HG03432 (cell line): Measurements from ENCODE around the gene RTKN.
A peak's percentile ranks its signal among the peaks of the same experiment; 100 is the strongest.
"Not testable (repeated sequence)": the region's sequence is repeated elsewhere in the genome, so short reads cannot be mapped to it uniquely, and the experiment has no call there.

Experiments used
- ATAC-seq: cut with Tn5 transposase; IDR thresholded peaks from one replicate; pipeline ENCODE4 v1.9.1; 2021; ENCODE audit warnings: mild to moderate bottlenecking, moderate library complexity; ENCODE audit not compliant: unreplicated experiment

Gene RTKN

DNA sequence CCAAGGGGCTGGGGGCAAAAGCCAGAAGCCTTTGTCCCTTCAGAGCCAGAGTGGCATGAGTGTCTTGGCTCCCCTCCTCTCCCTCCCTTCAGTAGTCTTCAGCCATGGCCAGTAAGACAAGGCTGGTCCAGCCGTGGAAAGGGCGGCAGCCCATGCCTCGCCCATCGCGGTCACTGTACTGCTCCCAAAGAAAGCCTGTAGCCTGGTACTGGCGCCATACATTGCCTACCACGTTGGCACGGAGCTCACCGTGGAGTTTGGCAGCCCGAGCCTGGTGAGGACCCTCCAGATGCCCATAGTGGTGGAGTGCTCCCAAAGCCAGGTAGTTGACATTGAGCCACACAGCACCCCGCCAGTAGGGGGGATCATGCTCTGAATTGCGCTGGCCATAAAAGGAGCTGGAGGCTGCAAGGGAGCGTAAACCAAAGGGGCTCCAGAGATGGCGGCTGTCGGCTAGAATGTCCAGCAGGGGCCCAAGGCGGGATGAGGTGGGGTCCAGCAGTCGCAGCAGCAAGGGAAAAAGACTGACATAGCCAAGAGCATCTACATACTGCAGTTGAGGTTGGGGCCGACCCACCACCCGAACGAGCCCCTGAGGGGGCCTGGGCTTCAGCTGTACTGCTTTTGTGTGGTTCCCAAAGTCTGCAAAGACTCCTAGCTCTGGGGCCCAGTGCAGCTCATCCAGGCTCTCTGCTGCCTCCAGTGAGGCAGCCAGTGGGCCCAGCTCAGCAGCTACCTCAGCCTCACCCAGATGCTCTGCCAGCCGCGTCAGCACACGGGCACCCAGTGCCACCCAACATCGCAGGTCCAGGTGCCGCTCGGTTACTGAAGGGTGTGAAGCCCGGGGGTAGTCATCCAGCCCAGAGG lies 19.7 kb upstream of the RTKN start:
- no peak for ATAC-seq

DNA sequence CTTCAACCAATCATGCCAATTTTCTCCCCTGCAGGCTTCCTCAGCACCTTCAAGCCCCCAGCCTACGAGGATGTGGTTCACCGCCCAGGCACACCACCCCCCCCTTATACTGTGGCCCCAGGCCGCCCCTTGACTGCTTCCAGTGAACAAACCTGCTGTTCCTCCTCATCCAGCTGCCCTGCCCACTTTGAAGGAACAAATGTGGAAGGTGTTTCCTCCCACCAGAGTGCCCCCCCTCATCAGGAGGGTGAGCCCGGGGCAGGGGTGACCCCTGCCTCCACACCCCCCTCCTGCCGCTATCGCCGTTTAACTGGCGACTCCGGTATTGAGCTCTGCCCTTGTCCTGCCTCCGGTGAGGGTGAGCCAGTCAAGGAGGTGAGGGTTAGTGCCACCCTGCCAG lies 18.4 kb upstream of the RTKN start:
- ATAC-seq = not testable (repeated sequence)

DNA sequence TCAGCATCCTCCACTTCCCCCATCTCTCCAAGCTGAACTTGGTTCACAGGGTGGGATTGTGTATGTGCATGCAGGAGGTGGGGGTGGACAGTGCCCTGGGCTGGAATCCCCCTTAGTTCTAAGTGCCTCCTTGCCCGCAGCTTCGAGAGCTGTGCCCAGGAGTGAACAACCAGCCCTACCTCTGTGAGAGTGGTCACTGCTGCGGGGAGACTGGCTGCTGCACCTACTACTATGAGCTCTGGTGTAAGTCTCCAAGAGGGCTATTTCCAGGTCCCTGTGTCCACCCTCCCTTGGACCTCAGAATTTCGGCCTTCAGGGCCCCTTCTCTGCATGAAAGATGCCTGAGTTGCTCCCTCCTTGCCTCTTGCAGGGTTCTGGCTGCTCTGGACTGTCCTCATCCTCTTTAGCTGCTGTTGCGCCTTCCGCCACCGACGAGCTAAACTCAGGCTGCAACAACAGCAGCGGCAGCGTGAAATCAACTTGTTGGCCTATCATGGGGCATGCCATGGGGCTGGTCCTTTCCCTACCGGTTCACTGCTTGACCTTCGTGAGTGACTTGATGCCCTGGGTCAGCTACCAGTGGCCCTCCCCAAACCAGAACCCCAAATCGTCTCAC lies 17.9 kb upstream of the RTKN start:
- not testable (repeated sequence) for ATAC-seq

DNA sequence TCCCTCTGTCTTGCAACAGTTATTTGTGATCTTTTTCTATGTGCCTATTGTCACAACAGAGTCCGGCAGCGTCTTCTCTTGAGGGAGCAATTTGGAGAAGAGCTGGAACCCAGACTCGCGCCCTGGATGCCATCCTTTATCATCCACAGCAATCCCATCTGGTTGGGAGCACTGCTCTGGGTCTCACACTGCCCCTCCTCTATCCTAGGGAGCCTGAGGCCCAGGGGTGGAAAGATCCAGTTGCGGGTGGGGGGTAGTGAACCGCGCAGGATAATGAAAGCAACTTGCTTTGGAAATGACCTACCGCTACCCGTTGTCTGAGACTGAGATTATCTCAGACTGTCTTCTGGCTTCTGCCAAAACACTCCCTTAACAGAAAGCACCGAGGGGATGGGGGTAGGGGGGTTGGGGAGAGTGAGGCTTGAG lies 17.2 kb upstream of the RTKN start:
- ATAC-seq = no peak

DNA sequence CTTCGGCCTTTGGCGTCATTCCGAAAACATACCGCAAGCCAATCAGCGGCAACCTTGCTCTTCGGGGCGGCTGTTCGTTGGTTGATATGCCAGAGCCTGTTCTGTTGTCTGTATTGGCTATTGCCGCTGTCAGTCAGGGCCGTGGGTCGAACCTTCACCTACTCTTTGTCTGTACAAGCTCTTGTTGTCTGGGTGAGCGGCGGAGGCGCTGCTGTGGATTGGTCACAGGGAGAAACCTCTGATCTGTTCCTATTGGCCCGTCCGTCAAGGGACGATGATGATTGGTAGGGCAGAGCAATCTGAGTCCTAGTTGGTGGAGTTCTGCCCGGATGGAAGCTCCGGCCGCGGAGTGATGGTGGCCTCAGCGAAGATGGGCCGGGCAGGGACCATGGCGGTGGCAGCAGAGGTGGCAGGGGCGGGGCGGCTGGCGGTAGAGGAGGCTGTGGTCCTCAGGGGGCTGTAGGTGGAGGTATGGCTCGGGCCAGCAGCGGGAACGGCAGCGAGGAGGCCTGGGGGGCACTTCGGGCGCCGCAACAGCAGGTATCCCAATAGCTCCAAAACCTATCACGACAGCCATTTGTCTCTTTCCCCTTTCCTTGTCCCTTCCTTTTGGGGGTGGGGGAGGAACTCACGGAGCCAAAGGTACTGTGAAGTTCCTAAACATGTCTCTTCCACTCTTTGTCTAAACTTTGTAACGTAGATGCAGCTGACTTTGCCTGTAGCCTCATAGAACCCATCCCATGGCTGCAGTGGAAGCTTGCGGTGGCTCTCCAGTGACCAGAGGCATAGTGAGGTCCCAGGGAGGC lies 16.6 kb upstream of the RTKN start, which contains the start of gene WBP1:
WBP1 (plus strand) TSS at position 307 of the 806 bp plus-strand sequence; CDS start at position 472, 165 bp downstream.
- ATAC-seq = peak; percentile 82

DNA sequence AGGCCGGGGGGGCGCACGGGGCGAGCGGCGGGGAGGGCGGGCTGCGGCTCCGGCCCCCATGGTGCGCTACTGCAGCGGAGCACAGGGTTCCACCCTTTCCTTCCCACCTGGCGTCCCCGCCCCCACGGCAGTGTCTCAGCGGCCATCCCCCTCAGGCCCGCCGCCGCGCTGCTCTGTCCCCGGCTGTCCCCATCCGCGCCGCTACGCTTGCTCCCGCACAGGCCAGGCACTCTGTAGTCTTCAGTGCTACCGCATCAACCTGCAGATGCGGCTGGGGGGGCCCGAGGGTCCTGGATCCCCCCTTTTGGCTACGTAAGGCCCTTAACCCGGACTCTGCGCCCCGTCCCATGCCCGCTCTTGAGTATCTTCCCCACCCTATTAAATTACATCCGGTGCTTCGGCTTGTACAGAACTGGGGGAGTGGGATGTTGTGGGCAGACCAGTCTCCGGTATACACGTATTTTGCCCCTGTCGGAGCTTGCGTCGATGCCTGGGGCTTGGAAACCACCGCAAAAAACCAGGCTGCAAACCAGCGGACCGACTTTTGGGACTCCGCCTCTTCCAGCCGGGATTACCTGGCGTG lies 15.9 kb upstream of the RTKN start:
- peak; percentile 42 for ATAC-seq

DNA sequence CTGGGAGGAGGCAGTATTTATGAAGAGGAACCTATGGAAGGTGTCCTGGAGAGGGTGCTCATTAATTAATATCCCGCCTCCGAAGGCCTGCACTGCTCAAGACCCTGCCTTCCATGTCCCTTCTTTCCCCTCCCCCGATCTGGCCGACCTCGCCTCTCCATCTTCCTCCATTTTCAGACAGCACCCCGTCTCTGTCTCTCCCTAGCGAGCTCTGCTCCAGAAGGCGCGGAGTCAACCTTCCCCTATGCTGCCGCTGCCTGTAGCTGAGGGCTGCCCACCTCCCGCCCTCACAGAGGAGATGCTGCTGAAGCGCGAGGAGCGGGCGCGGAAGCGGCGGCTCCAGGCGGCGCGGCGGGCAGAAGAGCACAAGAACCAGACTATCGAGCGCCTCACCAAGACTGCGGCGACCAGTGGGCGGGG lies 15.4 kb upstream of the RTKN start:
- no peak for ATAC-seq

DNA sequence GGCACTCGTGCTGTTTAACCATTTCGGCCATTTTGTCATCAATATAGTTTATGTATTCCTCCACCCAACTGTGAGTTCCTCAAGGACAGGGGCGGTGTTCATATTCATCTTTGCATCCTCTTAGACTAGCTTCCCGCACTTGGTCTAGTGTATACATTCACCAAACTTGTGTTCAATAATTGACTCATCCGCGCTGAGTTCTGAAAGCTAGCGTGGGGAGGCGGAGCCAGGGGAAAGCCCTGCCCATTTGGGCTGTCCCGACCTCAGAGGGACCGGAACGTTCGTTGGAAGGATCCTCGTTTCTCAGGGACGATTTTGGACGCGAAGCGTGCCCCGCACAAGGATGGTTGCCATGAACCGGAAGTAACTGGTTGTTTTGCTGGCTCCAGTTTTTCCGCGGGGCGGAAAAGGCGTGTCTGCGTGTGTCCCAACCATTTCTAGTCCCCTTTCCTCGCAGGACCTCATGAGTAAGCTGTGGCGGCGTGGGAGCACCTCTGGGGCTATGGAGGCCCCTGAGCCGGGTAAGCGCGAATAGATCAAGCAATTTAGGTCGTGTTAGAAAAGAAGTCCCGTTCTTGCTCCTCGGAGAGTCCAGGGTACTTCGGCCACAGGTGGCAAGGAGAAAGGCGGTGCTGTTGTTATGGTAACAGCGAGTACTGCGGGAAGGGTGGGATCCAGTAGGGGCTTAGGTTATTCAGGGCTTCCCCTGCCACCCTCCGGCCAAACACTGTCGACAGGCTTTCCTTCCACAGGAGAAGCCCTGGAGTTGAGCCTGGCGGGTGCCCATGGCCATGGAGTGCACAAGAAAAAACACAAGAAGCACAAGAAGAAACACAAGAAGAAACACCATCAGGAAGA lies 13.1 kb upstream of the RTKN start, which contains the start of gene INO80B:
INO80B (plus strand) TSS at position 434 of the 858 bp plus-strand sequence; CDS start at position 464, 30 bp downstream.
- ATAC-seq = peak; percentile 45

DNA sequence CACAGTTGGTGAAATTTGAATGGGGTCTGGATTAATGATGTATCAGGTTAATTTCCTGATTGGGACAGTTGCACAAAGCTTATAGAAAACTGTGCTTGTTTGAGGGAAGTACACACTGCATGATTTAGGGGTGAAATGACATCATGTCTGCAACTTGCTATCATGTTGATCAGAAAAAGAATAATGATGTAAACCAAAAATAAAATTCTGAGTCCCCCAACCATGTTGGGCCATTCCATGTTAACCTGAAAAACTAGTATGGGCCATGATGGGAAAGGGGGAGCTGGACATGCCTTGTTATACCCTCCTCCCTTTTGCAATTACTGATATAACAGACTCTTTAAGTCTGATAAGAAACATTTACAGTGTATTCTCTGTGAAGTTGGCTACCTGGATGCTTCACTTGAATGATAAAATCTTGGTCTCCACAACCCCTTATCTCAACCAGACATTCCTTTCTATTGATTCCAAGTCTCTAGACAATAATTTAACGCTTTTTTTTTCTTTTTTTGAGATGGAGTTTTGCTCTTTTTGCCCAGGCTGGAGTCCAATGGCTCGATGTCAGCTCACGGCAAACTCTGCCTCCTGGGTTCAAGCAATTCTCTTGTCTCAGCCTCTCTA lies 8.9 kb upstream of the RTKN start:
- no peak for ATAC-seq

DNA sequence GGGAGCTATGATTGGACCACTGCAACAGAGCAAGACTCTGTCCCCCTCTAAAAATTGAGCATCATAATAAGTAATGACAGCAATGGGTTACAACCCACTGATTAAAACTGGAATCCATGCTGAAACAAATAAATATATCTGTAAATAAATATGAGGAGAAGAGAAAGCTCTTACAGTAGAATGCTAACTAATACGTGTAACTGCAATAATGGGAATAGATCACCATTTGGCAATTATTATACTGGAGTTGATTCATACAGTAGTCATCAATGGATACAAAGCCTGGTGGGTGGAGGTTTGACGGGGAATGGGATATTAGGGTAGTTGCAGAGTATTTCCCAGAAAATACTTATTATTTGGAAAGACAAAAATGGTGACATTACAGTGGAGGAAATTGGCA lies 7.0 kb upstream of the RTKN start:
- ATAC-seq = no peak

DNA sequence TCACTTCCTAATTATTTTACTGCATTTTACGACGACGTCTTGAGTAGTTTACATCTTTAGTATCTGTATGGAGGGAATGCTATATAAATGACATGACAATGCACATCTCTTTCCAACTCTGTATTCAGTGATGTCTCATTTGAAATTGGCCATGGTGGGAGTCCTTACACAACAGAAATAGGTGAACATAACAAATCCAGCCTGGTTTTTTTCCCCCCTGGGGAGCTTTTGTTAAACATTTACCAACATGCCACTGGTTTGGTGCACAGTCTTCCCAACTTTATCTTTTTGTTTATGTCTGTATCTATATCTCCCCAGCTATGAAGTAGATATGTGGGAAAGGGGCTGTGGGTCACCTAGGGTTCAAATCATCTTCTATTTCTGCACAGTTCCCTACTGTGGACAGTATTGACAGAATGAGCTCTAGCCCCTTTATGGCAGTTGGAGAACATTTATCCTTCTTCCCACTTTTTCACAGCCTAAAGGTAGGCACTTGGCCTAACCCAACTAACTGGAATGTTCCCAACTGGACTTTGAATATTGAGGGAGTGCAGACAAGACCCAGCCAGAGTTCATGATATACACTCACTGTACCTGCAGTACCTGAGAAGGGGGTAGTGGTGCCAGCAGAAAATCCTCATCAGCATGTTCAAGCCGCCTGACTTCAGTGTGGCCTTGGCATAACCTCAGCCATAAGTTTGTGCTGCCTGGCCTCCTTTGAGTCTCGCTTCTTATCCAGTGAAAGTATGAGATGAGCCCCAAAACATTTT lies 5.7 kb upstream of the RTKN start:
- no peak for ATAC-seq

DNA sequence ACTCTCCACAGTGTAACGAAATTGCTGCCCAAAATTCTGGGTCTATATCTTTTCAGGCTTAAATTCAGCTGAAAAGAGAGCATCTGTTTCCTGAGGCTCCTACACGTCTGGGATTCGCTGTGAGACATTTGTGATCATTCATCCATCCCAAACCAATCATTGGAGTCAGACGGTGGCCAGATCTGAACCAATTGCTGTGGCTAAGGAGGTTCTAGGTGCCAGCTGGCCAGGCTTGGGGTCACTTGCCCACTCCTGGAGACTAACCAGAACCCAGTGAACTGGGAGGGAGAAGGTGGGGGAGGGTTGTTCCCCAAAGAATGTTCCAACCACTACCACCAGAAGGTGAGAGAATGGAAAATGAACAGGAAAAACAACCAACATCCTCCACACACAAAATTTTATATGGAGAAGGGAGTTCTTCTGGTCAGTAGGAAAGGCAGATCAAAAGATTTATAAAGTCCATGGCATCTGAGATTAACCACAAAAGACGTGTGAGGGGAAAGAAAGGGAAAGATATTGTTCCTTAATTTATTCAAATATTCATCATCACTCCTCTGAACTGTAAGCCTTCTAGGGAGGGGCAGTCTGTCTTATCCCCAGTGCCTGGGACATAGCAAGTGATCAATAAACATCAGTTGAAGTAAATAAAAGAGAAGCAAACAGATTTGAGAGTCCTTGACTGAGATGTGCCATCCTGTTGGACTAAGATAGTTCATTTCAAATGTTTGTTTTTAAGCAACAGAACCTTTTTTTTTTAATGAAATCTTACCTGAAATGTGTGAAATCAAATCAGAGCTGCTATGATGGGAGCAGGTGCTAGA lies 3.0 kb upstream of the RTKN start:
- no peak for ATAC-seq

DNA sequence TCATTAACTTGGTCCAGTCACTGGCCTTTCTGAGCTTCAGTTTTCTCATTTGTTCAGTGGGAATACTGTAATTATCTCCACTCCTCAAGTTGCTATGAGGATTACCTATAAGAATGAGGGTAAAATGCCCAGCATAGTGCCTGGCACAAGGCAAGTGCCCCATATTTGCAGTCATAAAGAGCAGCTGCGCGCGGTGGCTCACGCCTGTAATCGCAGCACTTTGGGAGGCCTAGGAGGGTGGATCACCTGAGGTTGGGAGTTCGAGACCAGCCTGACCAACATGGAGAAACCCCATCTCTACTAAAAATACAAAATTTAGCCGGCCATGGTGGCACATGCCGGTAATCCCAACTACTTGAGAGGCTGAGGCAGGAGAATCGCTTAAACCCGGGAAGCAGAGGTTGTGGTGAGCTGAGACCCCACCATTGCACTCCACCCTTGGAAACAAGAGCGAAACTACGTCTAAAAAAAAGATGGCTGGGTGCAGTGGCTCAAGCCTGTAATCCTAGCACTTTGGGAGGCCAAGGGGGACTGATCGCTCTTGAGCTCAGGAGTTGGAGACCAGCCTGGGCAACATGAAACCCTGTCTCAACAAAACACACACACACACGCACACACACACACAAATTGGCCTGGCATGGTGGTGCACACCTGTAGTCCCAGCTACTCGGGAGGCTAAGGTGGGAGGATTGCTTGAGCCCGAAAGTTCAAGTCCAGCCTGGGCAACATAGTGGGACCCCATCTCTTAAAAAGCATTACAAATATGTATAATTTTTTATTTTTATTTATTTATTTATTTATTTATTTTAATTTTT lies 953 bp upstream of the RTKN start:
- ATAC-seq = not testable (repeated sequence)

DNA sequence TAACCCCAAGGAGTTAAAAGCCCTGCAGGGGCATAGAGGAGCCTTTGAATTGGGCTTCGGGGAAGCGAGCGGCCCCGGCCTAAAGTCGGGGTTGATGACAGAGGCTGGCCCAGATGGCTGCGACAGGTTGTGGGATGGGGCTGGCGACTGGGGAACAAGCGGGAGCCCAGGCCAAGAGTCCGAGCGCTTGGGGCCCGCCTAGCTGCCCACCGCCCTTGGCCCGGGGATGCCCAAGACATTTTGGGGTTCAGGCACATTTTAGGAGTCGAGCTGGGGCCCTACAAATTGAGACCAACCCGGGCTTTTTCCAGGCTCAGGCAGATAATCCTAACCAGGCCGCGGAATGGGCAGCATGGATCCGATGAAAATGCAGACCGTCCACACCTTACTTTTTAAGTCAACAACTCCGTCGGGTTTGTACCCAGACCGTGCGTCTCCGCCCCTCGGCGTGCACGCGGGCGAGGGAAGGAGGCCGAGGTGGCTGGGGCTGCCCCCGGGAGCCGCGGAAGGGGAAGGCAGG lies 507 bp downstream of the RTKN start:
- peak; percentile 32 for ATAC-seq

DNA sequence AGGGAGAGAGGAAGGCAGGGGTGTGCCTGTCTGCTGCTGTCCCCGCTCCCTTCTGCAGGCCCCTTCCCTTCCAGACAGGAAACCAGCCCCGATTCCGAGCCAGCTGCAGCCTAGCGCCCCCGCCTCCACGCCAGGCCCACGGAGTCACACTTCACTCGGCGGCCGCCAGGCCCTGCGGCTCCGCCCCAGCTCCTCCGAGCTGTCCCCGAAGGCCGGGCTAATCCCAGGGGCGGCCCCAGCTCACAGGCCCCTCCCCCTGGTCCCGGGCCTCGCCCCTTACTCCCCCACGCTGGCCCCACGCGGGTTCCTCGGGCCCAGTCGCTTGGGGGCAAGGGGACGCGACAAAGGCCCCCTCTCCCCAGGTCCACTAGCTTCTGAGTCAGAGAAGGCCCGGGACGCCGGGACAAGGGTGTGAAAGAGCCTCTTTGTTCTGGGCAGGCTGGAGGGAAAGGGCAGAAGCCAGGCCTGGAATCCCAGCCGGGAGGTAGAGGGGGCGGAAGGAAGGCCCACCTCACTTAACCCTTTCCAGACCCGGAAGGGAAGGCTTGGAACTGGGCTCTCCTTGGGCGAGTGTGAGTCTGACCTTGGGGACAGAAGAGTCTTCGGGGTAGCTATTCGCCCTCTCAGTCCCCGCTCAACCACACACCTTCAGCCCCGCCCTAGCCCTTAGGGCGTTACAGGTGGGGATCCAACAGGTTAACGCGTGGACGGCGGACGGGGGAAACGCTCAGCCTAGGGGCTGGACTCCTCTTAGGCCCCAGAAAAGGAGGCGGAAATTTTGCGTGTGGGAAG lies 1.2 kb downstream of the RTKN start:
- peak; percentile 91 for ATAC-seq

DNA sequence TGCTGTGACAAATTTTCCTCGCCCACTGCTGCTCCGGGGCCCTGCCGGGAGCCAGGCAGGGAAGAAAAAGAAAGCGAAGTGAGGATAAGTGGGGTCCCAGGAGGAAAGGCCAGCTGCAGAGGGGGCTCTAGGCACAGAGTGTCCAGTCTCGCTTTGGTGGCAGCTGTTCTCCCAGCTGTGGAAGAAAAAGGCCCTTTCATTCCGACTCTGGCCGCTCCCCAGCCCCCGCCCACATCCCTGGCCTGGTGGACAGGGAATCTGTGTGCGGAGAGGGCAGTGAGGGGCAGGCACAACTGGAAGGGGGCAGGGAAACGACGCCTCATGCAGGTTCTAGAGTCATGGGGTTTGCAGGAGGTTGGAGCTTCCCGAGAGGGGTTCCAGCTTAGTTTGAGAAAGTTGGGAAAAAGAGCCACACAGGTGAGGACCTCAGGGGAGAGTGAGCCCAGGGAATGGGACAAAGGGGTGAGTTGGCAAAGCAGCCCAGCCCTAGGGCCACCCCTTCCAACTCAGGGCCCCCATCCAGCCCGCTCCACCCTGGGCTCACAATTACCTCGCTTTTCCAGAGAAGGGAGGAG lies 1.8 kb downstream of the RTKN start:
- no peak for ATAC-seq
